CD1c-positive myeloid dendritic cell (primary cell): ENCODE data around the gene AOC3.

ENCODE experiments used
- DNase-seq: peaks from one replicate; pipeline ENCODE4 v3.0.0-alpha.2; 2016; ENCODE audit errors: extremely low spot score

Gene AOC3

GRCh38 chr17:42850954-42851353 is at the start of gene AOC3:
TSS of gene AOC3 (plus strand) at chr17:42851199. CDS start at chr17:42851344, 145 bp downstream.
- no peak for DNase-seq

GRCh38 chr17:42803074-42803883 is 47.7 kb upstream of the AOC3 start:
- DNase-seq, result no peak

GRCh38 chr17:42804918-42805367 is 46.1 kb upstream of the AOC3 start:
- DNase-seq, result no peak

- DNase-seq, result no peak
These were observed 44.8 kb upstream of the AOC3 start for GRCh38 chr17:42806249-42806648.

GRCh38 chr17:42809250-42809649 is 41.7 kb upstream of the AOC3 start:
- DNase-seq, result no peak

- no peak for DNase-seq
These were observed 36.2 kb upstream of the AOC3 start for GRCh38 chr17:42814633-42815399.

GRCh38 chr17:42817866-42818265 is 33.1 kb upstream of the AOC3 start:
- no peak for DNase-seq

GRCh38 chr17:42818379-42818778 is 32.6 kb upstream of the AOC3 start:
- DNase-seq, result no peak

- DNase-seq, result peak; percentile 75
These were observed 31.0 kb upstream of the AOC3 start for GRCh38 chr17:42819939-42820535.

GRCh38 chr17:42821176-42821575 is 29.8 kb upstream of the AOC3 start:
- no peak for DNase-seq

- no peak for DNase-seq
These were observed 23.5 kb upstream of the AOC3 start for GRCh38 chr17:42827472-42827871.

- DNase-seq, result no peak
These were observed 20.0 kb upstream of the AOC3 start for GRCh38 chr17:42830971-42831370.

- no peak for DNase-seq
These were observed 18.6 kb upstream of the AOC3 start for GRCh38 chr17:42832213-42832933.

GRCh38 chr17:42832934-42833766 is 17.8 kb upstream of the AOC3 start, which contains the start of gene PSME3:
TSS of gene PSME3 (plus strand) at chr17:42833397. CDS start at chr17:42833632, 235 bp downstream.
- peak; percentile 95 for DNase-seq

- DNase-seq, result no peak
These were observed 17.1 kb upstream of the AOC3 start for GRCh38 chr17:42833767-42834422.

- no peak for DNase-seq
These were observed 15.3 kb upstream of the AOC3 start for GRCh38 chr17:42835732-42836131.

GRCh38 chr17:42841975-42842685 is 8.9 kb upstream of the AOC3 start:
- DNase-seq, result no peak

- peak; percentile 67 for DNase-seq
These were observed 7.6 kb upstream of the AOC3 start for GRCh38 chr17:42843358-42843934.

GRCh38 chr17:42844271-42844670 is 6.7 kb upstream of the AOC3 start, which contains the start of gene AOC2:
TSS of gene AOC2 (plus strand) at chr17:42844580. CDS start at chr17:42844627, 47 bp downstream.
- no peak for DNase-seq
